ENCODE data around the gene WWOX.

Gene WWOX

GRCh38 chr16:78877114-78877655 lies 777.7 kb downstream of the WWOX start:
- no peak for ATAC-seq
- no peak for TF ChIP-seq GLIS3 (CRISPR knock-in tag; IDR thresholded peaks at IDR 0.05)
- no peak for TF ChIP-seq BACH2 (CRISPR knock-in tag; IDR thresholded peaks at IDR 0.05; ENCODE audit: borderline replicate concordance)
- no peak for TF ChIP-seq ZFP30 (CRISPR knock-in tag; IDR thresholded peaks at IDR 0.05)
- TF ChIP-seq ESRRG (CRISPR knock-in tag; IDR thresholded peaks at IDR 0.05), result no peak

- no peak for ATAC-seq
- TF ChIP-seq PATZ1 (CRISPR knock-in tag; IDR thresholded peaks at IDR 0.05; ENCODE audit: borderline replicate concordance), result no peak
Observed at GRCh38 chr16:78878570-78878969, 779.1 kb downstream of the WWOX start.

GRCh38 chr16:78879011-78879410 lies 779.6 kb downstream of the WWOX start:
- no peak for ATAC-seq

More at GRCh38 chr16:78879011-78879410, 779.6 kb downstream of the WWOX start:
- TF ChIP-seq TSHZ2 (CRISPR knock-in tag; IDR thresholded peaks at IDR 0.05), result no peak
- no peak for TF ChIP-seq ZNF565 (CRISPR knock-in tag; conservative IDR thresholded peaks at IDR 0.05; ENCODE audit: low read depth)
- no peak for TF ChIP-seq ZNF8 (CRISPR knock-in tag; IDR thresholded peaks at IDR 0.05)
- TF ChIP-seq SNAI2 (CRISPR knock-in tag; IDR thresholded peaks at IDR 0.05), result no peak
- TF ChIP-seq CSDC2 (CRISPR knock-in tag; IDR thresholded peaks at IDR 0.05), result no peak
- no peak for TF ChIP-seq ZNF70 (CRISPR knock-in tag; IDR thresholded peaks at IDR 0.05)
- TF ChIP-seq PPARA (CRISPR knock-in tag; IDR thresholded peaks at IDR 0.05; ENCODE audit: borderline replicate concordance), result no peak
- no peak for TF ChIP-seq TOX (CRISPR knock-in tag; IDR thresholded peaks at IDR 0.05; ENCODE audit: borderline replicate concordance)
- no peak for TF ChIP-seq BACH2 (CRISPR knock-in tag; IDR thresholded peaks at IDR 0.05; ENCODE audit: borderline replicate concordance)
- no peak for TF ChIP-seq ZFP30 (CRISPR knock-in tag; IDR thresholded peaks at IDR 0.05)
- no peak for TF ChIP-seq ZFP3 (CRISPR knock-in tag; IDR thresholded peaks at IDR 0.05)
- no peak for TF ChIP-seq TCF4 (CRISPR knock-in tag; IDR thresholded peaks at IDR 0.05; ENCODE audit: borderline replicate concordance)
- no peak for TF ChIP-seq ARNTL (CRISPR knock-in tag; IDR thresholded peaks at IDR 0.05; ENCODE audit: borderline replicate concordance, low read depth)
- TF ChIP-seq POU6F1 (CRISPR knock-in tag; IDR thresholded peaks at IDR 0.05; ENCODE audit: borderline replicate concordance, low read depth), result no peak
- no peak for TF ChIP-seq CSRNP3 (CRISPR knock-in tag; IDR thresholded peaks at IDR 0.05)
- TF ChIP-seq ISL1 (CRISPR knock-in tag; IDR thresholded peaks at IDR 0.05), result no peak
- TF ChIP-seq OSR1 (CRISPR knock-in tag; IDR thresholded peaks at IDR 0.05), result no peak
- no peak for TF ChIP-seq CREB5 (CRISPR knock-in tag; IDR thresholded peaks at IDR 0.05; ENCODE audit: low read depth)
- no peak for TF ChIP-seq ZC3H10 (CRISPR knock-in tag; IDR thresholded peaks at IDR 0.05)
- TF ChIP-seq RARB (CRISPR knock-in tag; IDR thresholded peaks at IDR 0.05), result no peak

Data from SK-N-SH treated with all-trans-retinoic acid at 6 μM for 48 hours (cell line).